Measurements from ENCODE around the gene MOB3A. TPM values are rescaled to one million over a fixed set of nuclear protein-coding genes. Genes with fewer than 3 reads are reported as not detected.

MOB3A gene
- total and polyA plus RNA-seq, 9 of the 15 experiments (the other 6 are each of a cell fraction or from before 2014, with no cell fraction given) = 1.1 to 24.1 (median 6.0) TPM

DNA sequence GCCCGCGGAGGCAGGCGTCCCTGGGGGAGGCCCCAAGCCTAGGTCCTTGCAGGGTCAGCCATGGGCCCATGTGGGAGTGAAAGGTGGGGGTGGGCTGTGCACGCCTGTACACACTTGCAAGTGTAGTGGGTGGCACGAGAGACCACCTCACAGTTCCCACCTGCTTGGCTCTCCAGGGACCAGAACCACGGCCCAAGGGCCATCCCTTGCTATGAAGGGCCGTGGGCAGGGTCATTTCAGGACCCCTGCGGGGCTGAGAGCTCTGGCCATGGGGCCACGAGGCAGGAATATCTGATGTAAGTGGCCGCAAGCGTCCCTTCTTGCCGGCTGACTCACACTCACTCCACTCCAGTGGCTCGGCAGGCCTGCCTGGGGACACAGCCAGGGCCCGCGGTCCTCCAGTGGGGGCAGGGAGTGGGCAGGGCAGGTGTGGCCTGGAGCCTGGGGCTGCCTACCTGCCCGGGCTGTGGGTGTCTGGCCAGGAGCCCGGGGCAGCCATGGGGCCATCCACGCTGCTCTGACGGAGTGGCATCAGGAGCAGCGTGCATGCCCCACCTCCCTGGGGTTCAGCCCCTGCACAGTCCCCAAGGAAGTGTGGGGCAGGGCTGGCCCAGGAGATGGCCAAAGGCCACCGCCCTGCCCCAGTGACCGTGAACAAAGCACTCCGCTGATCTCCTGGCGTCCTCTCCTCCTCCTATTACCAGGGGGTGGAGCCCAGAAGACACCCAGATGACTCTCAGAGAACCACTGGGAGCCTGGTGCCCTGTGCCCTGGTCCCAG is 36.5 kb downstream of the MOB3A start (continued):
- TF ChIP-seq BRD4 (IDR thresholded peaks at IDR 0.05) (peak; percentile 91; the same call in 1 of the 2 replicates), SMAD4 (CRISPR knock-in tag; conservative IDR thresholded peaks at IDR 0.05) (peak; percentile 94), HSF4 (CRISPR knock-in tag; IDR thresholded peaks at IDR 0.05; ENCODE audit: borderline replicate concordance) (peak; percentile 73; the same call in 1 of the 2 replicates), BACH1 (tag; IDR thresholded peaks at IDR 0.05) (peak; percentile 87), JUNB (CRISPR knock-in tag; conservative IDR thresholded peaks at IDR 0.05) (no peak; the same call in 1 of the 2 replicates), MECOM (CRISPR knock-in tag; IDR thresholded peaks at IDR 0.05) (peak; percentile 66), ETV6 (IDR thresholded peaks at IDR 0.05; ENCODE audit: borderline replicate concordance in 1 of 2, low read depth in 2 of 2, low read length in 1 of 2) (no peak), ETV6 (CRISPR knock-in tag; IDR thresholded peaks at IDR 0.05; ENCODE audit: borderline replicate concordance) (0 out of 2 replicates have a peak, but pooled peaks have one; percentile 19), CREBBP (IDR thresholded peaks at IDR 0.05; ENCODE audit: low read depth, low read length) (no peak), NONO (IDR thresholded peaks at IDR 0.05; ENCODE audit: low read depth in 2 of 2, low read length in 1 of 2) (0 out of 4 replicates have a peak, but pooled peaks of 1 of the 2 experiments have one; percentile 4), DACH1 (IDR thresholded peaks at IDR 0.05; ENCODE audit: partially characterized antibody) (no peak), COPS2 (conservative IDR thresholded peaks at IDR 0.05) (no peak), BRD9 (IDR thresholded peaks at IDR 0.05; ENCODE audit: low read depth, partially characterized antibody) (peak; percentile 97), CBFB (CRISPR knock-in tag; IDR thresholded peaks at IDR 0.05) (peak; percentile 91), ZNF347 (CRISPR knock-in tag; IDR thresholded peaks at IDR 0.05; ENCODE audit: low read depth) (no peak), DMBX1 (CRISPR knock-in tag; IDR thresholded peaks at IDR 0.05; ENCODE audit: borderline replicate concordance) (peak; percentile 94), MYBL2 (IDR thresholded peaks at IDR 0.05; ENCODE audit: low read depth) (no peak), MYBL2 (CRISPR knock-in tag; IDR thresholded peaks at IDR 0.05; ENCODE audit: borderline replicate concordance) (no peak), ZKSCAN1 (IDR thresholded peaks at IDR 0.05; ENCODE audit: low read depth, low read length) (peak; percentile 37; the same call in 1 of the 2 replicates), SRSF1 (IDR thresholded peaks at IDR 0.05; ENCODE audit: low read depth, low read length) (no peak), ZNF696 (CRISPR knock-in tag; conservative IDR thresholded peaks at IDR 0.05) (no peak), NR2C1 (IDR thresholded peaks at IDR 0.05) (no peak), NR2C1 (tag; IDR thresholded peaks at IDR 0.05) (peak; percentile 84), KDM5B (IDR thresholded peaks at IDR 0.05; ENCODE audit: insufficient replicate concordance, low read depth, low read length) (peak; percentile 76), GATA2 (CRISPR knock-in tag; IDR thresholded peaks at IDR 0.05) (no peak), PHB2 (IDR thresholded peaks at IDR 0.05; ENCODE audit: low read depth) (no peak)
- TF ChIP-seq, protein P1, sequence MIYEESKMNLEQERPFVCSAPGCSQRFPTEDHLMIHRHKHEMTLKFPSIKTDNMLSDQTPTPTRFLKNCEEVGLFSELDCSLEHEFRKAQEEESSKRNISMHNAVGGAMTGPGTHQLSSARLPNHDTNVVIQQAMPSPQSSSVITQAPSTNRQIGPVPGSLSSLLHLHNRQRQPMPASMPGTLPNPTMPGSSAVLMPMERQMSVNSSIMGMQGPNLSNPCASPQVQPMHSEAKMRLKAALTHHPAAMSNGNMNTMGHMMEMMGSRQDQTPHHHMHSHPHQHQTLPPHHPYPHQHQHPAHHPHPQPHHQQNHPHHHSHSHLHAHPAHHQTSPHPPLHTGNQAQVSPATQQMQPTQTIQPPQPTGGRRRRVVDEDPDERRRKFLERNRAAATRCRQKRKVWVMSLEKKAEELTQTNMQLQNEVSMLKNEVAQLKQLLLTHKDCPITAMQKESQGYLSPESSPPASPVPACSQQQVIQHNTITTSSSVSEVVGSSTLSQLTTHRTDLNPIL (CRISPR knock-in tag; IDR thresholded peaks at IDR 0.05) = peak; percentile 62; the same call in 1 of the 2 replicates
- TF ChIP-seq, protein P2, sequence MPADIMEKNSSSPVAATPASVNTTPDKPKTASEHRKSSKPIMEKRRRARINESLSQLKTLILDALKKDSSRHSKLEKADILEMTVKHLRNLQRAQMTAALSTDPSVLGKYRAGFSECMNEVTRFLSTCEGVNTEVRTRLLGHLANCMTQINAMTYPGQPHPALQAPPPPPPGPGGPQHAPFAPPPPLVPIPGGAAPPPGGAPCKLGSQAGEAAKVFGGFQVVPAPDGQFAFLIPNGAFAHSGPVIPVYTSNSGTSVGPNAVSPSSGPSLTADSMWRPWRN (IDR thresholded peaks at IDR 0.05; ENCODE audit: low read depth) = peak; percentile 48; the same call in 1 of the 2 replicates

Data from K562 (cell line).